SJSA1 (cell line): ENCODE data around the gene CALD1. TPM values are rescaled to one million over a fixed set of nuclear protein-coding genes. Genes with fewer than 3 reads are reported as not detected.
A peak's percentile ranks its signal among the peaks of the same experiment; 100 is the strongest.

Source experiments
- DNase-seq, 2 experiments: peaks; one replicate each; pipeline ENCODE4 v3.0.0-alpha.2; 2015 to 2020; ENCODE audit warnings: low spot score in 2 of 2, low read depth in 1 of 2
- H3K27ac ChIP-seq: fragments of 250-450 bp; sonication (Bioruptor Pico); 2 replicates; pipeline ENCODE4 v1.5.1; 2020; ENCODE audit warnings: mild to moderate bottlenecking, moderate library complexity
- H3K27me3 ChIP-seq: fragments of 250-450 bp; sonication (Bioruptor Pico); replicated peaks from 2 replicates; pipeline ENCODE4 v1.5.1; 2020; ENCODE audit warnings: mild to moderate bottlenecking, moderate library complexity
- H3K36me3 ChIP-seq: fragments of 250-450 bp; sonication (Bioruptor Pico); 2 replicates; pipeline ENCODE4 v1.5.1; 2020; ENCODE audit warnings: mild to moderate bottlenecking
- H3K4me1 ChIP-seq: fragments of 250-450 bp; sonication (Bioruptor Pico); replicated peaks from 2 replicates; pipeline ENCODE4 v1.6.1; 2021; ENCODE audit warnings: mild to moderate bottlenecking
- H3K4me3 ChIP-seq: fragments of 250-450 bp; sonication (Bioruptor Pico); 2 replicates; pipeline ENCODE4 v1.5.1; 2020; ENCODE audit warnings: mild to moderate bottlenecking
- H3K9me3 ChIP-seq: fragments of 250-450 bp; sonication (Bioruptor Pico); replicated peaks from 2 replicates; pipeline ENCODE4 v1.5.1; 2020; ENCODE audit warnings: mild to moderate bottlenecking
- total RNA-seq: library from RNA; depleted of rRNA; stranded (reverse); fragments of >200 nt; shearing (Covaris generic); gene quantifications from 2 replicates; pipeline ENCODE4 v1.2.3, GENCODE V29; 2014

The CALD1 gene
- total RNA-seq, 1 experiment from 2014 or later = 544 TPM

DNA sequence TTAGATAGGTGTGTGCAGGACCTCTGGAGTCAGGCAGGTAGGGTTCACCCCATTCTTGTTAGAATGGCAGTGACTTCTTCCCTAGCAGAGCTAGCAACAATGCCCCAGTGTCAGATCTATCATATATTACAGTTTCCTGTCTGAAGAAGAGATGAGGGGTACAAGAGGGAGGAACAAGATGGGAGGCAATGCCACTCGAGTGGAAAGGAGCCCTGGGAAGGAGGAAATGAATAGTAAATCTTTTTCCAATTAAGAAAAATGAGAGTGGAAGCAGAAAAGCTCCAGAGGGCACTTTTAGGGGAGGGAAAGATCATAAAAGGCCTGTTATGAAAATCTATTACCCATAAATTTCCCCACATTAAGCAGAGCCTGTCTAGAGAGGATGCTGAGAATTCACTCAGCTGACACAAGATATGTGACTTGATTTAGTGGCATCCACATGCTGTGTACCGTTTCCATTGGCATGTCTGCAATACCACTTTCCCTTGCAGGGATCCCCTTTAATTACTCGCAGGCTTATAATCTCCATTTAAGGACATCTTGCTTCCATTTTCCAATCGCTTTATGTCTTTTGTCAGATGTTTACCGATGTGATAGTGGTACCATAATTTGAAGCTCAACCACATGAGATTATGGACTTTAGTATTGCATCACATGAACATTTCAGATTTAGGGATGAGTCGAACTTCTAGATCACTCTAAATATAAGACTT, 136.9 kb downstream of the CALD1 start:
- Histone ChIP-seq H3K9me3 (no peaks in the 10 kb centered on the region), H3K4me3 (no peak overlapping the region), H3K4me1 (peaks cover 43% of the 10 kb centered on the region), H3K27ac (no peak overlapping the region), H3K27me3 (no peaks in the 10 kb centered on the region), H3K36me3 (peaks cover 57% of the 10 kb centered on the region)
- DNase-seq = no peak

- H3K4me3 ChIP-seq = no peak overlapping the region
- H3K36me3 ChIP-seq = peaks cover 51% of the 10 kb centered on the region
- DNase-seq = peak in 1 of 2 experiments; percentile 74
- H3K27ac ChIP-seq = peak overlapping the region; percentile 81
- H3K27me3 ChIP-seq = no peaks in the 10 kb centered on the region
- H3K4me1 ChIP-seq = peaks cover 48% of the 10 kb centered on the region
- no peaks in the 10 kb centered on the region for H3K9me3 ChIP-seq
Measured at GRCh38 chr7:134919240-134919641, 139.8 kb downstream of the CALD1 start.

DNA sequence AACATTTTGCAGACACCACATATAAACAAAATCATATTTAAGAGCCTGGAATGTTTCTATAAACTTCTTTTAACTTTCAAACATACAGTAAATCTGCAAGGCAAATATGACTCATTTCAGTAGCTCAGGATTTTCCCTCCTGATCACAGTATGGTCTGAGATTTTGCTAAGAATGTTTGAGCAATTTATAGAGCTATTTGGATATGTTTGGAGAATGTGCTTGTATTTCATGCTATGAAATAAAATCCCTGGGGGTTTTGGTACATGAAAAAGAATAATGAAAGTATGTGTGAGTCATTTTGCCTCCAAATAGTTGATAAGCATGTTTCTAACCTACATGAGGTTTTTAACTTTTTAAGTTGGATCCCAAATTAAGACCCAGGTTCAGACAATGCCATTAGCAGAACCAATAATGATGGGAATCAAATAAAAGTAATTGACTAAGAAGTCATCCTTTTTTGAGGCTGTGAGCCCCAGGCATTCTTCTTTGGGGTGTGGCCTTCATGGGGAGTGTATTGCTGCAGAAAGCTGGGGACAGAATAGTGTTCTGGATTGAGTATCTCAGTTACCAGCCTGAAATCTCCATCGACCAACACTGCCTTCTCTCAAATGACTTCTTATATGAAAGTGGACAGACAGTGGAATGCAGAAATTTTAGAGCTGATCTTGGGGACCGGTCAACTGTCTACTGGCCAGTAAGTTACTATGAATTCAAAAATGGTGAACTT, 140.8 kb downstream of the CALD1 start:
- Histone ChIP-seq H3K4me3 (no peak overlapping the region), H3K4me1 (peaks cover 48% of the 10 kb centered on the region), H3K9me3 (no peaks in the 10 kb centered on the region), H3K27me3 (no peaks in the 10 kb centered on the region), H3K36me3 (peaks cover 51% of the 10 kb centered on the region), H3K27ac (peak overlapping the region; percentile 81)
- DNase-seq = peak in 1 of 2 experiments; percentile 93

DNA sequence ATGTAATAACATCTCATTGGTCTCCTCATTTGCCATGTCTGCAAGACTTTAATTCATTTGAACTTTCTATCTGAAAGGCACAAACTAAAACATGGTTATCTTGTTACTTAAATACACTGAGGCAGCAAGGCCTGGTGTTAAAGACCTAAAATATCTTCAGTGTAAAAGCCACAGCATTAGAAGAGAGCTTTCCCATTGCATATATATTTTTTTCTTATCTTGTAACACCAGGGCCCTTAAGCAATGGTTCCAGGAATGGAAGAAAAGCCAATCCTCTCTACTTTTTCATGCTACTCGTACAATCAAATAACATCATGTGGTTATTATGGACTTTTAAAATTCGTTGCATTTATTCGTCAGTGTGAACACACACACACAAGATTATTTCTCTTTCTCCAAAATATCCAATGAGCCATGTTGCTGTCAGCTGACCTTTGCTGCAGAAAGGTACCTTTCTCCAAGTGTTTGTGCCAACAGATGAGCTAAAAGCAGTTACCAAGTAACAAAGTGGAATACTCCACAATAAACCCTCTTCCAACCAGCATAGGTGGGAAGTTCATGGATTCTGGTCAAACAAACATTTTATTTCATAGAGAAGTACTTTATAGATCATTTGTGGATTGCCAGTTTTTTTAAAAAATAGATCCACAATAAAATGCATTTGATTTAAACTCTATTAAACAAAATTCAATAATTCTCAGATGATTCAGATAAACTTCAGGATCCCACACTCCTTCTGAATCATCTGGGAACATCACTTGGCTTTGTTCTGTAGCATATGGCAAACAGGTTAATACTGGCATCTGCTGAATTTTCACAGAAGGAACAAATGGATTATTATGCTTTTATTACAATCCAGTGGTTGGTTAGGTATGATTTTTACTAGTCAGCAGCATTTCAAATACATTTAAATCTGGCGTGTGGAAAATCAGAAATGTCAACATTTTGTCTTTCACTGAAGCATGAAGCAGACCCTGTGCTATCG, 143.6 kb downstream of the CALD1 start:
- Histone ChIP-seq H3K27ac (no peak overlapping the region), H3K36me3 (peaks cover 39% of the 10 kb centered on the region), H3K9me3 (no peaks in the 10 kb centered on the region), H3K4me3 (no peak overlapping the region), H3K4me1 (peaks cover 35% of the 10 kb centered on the region), H3K27me3 (no peaks in the 10 kb centered on the region)
- no peak for DNase-seq

GRCh38 chr7:134925766-134926165, 146.3 kb downstream of the CALD1 start:
- peaks cover 59% of the 10 kb centered on the region for H3K36me3 ChIP-seq
- H3K9me3 ChIP-seq = no peaks in the 10 kb centered on the region
- no peak for DNase-seq
- H3K4me3 ChIP-seq = no peak overlapping the region
- no peak overlapping the region for H3K27ac ChIP-seq
- H3K4me1 ChIP-seq = peaks cover 18% of the 10 kb centered on the region
- no peaks in the 10 kb centered on the region for H3K27me3 ChIP-seq

GRCh38 chr7:134926396-134926795, 147.0 kb downstream of the CALD1 start:
- Histone ChIP-seq H3K4me3 (no peak overlapping the region), H3K27ac (no peak overlapping the region), H3K9me3 (no peaks in the 10 kb centered on the region), H3K4me1 (peaks cover 18% of the 10 kb centered on the region), H3K27me3 (no peaks in the 10 kb centered on the region), H3K36me3 (peaks cover 61% of the 10 kb centered on the region)
- no peak for DNase-seq

- peaks cover 20% of the 10 kb centered on the region for H3K4me1 ChIP-seq
- H3K27me3 ChIP-seq = no peaks in the 10 kb centered on the region
- no peaks in the 10 kb centered on the region for H3K9me3 ChIP-seq
- DNase-seq = no peak
- no peak overlapping the region for H3K27ac ChIP-seq
- H3K4me3 ChIP-seq = no peak overlapping the region
- peaks cover 67% of the 10 kb centered on the region for H3K36me3 ChIP-seq
Measured at GRCh38 chr7:134927076-134927475, 147.6 kb downstream of the CALD1 start.

- no peaks in the 10 kb centered on the region for H3K27me3 ChIP-seq
- no peak for DNase-seq
- H3K36me3 ChIP-seq = peaks cover 67% of the 10 kb centered on the region
- H3K27ac ChIP-seq = no peak overlapping the region
- H3K4me3 ChIP-seq = no peak overlapping the region
- no peaks in the 10 kb centered on the region for H3K9me3 ChIP-seq
- peaks cover 27% of the 10 kb centered on the region for H3K4me1 ChIP-seq
Measured at GRCh38 chr7:134927723-134928122, 148.3 kb downstream of the CALD1 start.

DNA sequence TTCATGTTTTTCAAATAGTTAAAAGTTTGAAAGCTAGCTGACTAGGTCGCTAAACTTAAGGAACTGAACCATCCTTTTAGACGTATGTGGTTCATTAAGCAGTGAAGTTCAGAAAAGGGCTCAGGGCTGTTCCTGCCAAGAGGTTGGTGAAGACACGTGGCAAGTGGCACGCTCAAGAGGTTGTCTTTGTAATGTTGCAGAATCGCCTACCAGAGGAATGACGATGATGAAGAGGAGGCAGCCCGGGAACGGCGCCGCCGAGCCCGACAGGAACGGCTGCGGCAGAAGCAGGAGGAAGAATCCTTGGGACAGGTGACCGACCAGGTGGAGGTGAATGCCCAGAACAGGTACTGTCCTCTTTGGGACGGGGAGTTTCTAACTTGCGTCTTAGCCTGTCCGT, 149.1 kb downstream of the CALD1 start:
- no peak overlapping the region for H3K27ac ChIP-seq
- H3K4me1 ChIP-seq = peaks cover 33% of the 10 kb centered on the region
- no peaks in the 10 kb centered on the region for H3K9me3 ChIP-seq
- H3K4me3 ChIP-seq = no peak overlapping the region
- DNase-seq = no peak
- no peaks in the 10 kb centered on the region for H3K27me3 ChIP-seq
- H3K36me3 ChIP-seq = peaks cover 64% of the 10 kb centered on the region

- Histone ChIP-seq H3K9me3 (no peaks in the 10 kb centered on the region), H3K27ac (no peak overlapping the region), H3K36me3 (peaks cover 73% of the 10 kb centered on the region), H3K4me1 (peaks cover 62% of the 10 kb centered on the region), H3K4me3 (no peak overlapping the region), H3K27me3 (no peaks in the 10 kb centered on the region)
- DNase-seq = no peak
Measured at GRCh38 chr7:134931487-134931886, 152.1 kb downstream of the CALD1 start.

- Histone ChIP-seq H3K9me3 (no peaks in the 10 kb centered on the region), H3K27ac (peak overlapping the region; percentile 93), H3K36me3 (peaks cover 85% of the 10 kb centered on the region), H3K4me1 (peaks cover 75% of the 10 kb centered on the region), H3K4me3 (peak overlapping the region; percentile 10), H3K27me3 (no peaks in the 10 kb centered on the region)
- DNase-seq = peak; percentile 88 to 92
Measured at GRCh38 chr7:134932707-134933370, 153.4 kb downstream of the CALD1 start.

DNA sequence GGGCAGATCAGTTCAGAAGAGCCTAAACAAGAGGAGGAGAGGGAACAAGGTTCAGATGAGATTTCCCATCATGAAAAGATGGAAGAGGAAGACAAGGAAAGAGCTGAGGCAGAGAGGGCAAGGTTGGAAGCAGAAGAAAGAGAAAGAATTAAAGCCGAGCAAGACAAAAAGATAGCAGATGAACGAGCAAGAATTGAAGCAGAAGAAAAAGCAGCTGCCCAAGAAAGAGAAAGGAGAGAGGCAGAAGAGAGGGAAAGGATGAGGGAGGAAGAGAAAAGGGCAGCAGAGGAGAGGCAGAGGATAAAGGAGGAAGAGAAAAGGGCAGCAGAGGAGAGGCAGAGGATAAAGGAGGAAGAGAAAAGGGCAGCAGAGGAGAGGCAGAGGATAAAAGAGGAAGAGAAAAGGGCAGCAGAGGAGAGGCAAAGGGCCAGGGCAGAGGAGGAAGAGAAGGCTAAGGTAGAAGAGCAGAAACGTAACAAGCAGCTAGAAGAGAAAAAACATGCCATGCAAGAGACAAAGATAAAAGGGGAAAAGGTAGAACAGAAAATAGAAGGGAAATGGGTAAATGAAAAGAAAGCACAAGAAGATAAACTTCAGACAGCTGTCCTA, 154.1 kb downstream of the CALD1 start:
- H3K9me3 ChIP-seq = no peaks in the 10 kb centered on the region
- peaks cover 90% of the 10 kb centered on the region for H3K36me3 ChIP-seq
- H3K4me3 ChIP-seq = peak overlapping the region; percentile 10
- peaks cover 77% of the 10 kb centered on the region for H3K4me1 ChIP-seq
- H3K27ac ChIP-seq = peak overlapping the region; percentile 93
- no peak for DNase-seq
- no peaks in the 10 kb centered on the region for H3K27me3 ChIP-seq

DNA sequence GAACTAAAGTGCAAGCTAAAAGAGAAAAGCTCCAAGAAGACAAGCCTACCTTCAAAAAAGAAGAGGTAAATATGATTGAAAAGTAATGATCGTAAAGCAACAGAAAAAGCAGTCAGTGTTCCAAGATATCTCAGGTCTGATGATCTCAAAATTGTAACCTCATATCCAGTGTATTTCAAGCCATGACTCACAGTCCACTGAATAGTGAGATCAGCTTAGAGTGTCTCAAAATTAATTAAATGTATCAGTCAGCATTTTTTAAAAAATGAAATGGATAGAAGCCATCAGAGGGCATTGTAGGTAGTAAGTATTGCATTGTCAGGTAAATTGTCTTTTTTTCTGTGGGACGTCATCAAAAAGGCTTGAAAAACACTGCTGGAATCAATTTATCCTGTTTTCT, 156.3 kb downstream of the CALD1 start:
- no peaks in the 10 kb centered on the region for H3K9me3 ChIP-seq
- no peak for DNase-seq
- peaks cover 91% of the 10 kb centered on the region for H3K36me3 ChIP-seq
- no peak overlapping the region for H3K4me3 ChIP-seq
- H3K27ac ChIP-seq = no peak overlapping the region; the same call in 1 of the 2 replicates
- H3K27me3 ChIP-seq = no peaks in the 10 kb centered on the region
- peaks cover 81% of the 10 kb centered on the region for H3K4me1 ChIP-seq
